ENCODE data around the gene GNG7.

The GNG7 gene

DNA sequence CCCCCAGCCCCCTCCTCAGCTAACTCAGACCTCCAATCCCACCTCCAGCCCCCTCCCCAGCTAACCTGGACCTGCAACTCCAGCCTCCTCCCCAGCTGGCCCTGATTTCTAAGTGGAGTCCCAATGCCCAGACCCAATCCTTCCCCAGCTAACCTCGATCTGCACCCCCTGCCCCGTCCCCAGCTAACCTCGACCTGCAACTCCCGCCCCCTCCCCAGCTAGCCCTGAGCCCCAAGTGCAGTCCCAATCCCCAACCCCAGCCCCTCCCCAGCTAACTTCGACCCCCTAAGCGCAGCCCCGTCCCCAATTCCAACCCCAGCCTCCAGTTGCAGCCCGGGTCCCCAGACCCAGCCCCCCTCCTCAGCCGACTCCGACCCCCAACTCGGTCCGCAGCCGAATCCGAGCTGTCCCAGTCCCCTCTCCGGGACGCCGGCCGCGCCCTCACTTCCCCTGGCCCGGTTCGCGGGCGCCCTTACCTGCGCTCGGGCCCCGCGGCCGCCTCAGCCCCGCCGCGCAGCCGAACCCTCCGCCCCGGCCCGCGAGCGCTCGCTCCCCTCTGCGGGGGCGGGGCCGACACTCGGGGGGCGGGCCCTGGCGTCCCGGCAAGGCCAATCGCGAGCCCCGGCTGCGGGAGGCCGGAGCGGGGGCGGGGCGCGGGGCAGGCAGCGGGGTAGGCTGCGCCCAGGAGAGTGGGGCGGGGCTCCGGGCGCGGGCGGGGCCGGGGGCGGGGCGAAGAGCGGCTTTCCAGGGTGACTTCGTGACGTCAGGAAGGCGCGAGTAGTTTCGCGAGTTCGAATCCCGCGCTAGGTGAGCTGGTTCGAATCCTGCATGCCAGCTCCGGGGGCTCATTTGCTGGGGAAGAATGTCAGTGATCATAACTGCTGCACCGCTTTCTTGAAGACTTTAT is at the start of gene GNG7:
Gene GNG7, minus strand, starts transcription at position 525 of the 907 bp plus-strand sequence. CDS start 182,006 bp downstream, outside the sequence.
- peak; percentile 97 for DNase-seq

DNA sequence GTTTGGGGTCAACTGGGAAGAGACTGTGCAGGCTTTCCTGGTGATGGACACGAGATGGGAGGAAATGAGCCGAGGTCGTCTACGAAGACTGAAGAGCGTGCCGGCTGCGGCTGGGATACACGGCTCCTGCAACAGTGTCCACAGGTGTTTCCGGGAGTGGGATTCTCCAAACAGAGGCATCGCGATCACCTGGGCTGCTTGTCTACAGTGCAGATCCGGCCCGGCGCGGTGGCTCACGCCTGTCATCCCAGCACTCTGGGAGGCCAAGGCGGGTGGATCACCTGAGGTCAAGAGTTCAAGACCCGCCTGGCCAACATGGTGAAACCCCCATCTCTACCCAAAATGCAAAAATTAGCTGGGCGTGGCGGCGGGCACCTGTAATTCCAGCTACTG is 48.9 kb upstream of the GNG7 start:
- DNase-seq: no peak

DNA sequence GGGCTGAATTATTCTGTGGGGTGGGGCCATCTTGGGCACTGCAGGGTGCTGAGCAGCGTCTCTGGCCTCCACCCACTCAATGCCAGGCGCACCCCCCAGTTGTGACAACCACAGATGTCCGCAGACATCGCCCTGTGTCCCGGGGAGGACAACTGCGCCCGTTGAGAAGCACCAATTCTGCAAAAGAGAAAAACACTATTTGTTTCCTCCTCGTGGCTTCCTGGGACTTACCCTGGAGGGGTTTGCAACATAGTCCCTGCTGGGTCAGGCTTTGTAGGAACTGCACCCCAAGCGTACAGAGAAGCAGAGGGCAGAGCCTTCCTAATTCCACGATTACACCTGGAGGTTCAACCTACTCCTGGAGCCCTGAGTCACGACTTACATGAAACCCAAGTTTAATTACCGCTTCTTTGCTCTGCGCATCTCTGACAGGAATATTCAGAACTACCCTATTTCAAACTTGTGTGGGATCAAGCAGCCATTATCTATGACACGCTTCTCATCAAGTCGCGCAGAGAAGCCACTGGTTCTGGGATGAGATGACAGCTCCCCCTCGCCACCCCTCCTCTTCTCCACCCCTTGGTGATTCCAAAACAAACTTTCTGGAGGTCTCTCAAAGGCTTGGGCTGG is 48.4 kb upstream of the GNG7 start:
- DNase-seq: no peak

DNA sequence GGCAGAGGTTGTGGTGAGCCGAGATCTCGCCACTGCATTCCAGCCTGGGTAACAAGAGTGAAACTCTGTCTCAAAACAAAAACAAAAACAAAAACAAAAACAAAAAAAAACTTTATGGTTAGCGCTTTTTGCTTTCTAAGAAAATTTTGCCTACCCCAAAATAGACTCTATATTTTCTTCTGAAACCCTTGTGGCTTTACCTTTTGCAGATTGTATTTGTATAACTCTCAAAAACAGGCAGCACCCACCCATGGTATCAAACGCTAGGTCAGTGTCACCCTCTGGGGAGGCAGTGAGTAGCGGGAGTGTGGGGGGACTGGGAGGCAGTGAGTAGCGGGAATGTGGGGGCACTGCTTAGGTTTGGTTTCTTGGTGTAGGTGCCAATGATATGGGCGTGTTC is 44.9 kb upstream of the GNG7 start:
- no peak for DNase-seq

DNA sequence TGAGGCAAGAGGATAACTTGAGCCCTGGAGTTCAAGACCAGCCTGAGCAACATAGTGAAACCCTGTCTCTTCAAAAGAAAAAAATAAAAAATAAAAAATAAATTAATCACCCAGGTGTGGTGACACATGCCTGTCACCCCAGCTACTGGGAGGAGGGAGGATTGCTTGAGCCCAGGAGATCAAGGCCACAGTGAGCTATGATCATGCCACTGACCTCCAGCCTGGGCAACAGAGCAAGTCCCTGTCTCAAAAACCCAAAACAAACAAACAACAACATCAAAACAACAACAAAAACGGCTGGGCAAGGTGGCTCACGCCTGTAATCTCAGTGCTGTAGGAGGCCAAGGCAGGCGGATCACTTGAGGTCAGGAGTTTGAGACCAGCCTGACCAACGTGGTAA is 41.6 kb upstream of the GNG7 start:
- DNase-seq: no peak

DNA sequence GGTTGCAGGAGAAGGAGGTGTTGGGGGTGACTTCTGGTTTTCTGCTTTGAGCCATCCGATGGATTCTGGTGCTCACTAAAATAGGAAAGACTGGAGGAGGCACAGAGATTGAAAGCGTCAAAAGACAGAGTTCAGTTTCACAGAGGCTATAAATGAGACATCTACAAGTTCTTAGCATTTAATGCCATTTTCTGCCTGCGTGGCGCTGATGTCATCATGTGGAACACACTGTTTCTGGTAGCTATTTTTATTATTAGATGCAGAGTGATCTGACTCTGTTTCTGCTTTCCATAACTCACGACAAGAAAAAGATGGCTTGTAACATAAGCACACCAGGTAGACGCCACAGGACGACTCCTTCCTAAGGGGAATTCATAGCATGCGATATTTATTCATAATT is 40.6 kb upstream of the GNG7 start:
- no peak for DNase-seq

DNA sequence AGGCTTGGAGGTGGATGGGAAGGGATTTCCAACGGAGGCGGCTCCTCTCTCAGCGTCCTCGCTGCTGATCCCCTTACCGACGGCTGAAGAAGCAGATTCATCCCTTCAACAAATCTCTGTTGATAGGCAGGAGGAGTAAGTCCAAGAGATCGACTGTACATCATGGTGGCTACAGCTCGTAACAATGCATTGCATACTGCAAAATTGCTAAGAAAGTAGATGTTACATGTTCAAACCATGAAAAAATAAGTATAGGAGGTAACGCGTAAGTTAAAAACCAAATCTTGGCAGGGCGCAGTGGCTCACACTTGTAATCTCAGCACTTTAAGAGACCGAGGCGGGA is 37.8 kb upstream of the GNG7 start:
- no peak for DNase-seq

GRCh38 chr19:2739602-2740313 is 37.3 kb upstream of the GNG7 start, which contains the start of gene SLC39A3:
SLC39A3 (minus strand) TSS chr19:2740017; CDS start chr19:2737257, 2,760 bp downstream.
- DNase-seq: peak; percentile 99

- DNase-seq: no peak
These were observed 34.2 kb upstream of the GNG7 start for GRCh38 chr19:2736550-2737190.

- DNase-seq: no peak
These were observed 32.9 kb upstream of the GNG7 start for GRCh38 chr19:2735374-2735773.

DNA sequence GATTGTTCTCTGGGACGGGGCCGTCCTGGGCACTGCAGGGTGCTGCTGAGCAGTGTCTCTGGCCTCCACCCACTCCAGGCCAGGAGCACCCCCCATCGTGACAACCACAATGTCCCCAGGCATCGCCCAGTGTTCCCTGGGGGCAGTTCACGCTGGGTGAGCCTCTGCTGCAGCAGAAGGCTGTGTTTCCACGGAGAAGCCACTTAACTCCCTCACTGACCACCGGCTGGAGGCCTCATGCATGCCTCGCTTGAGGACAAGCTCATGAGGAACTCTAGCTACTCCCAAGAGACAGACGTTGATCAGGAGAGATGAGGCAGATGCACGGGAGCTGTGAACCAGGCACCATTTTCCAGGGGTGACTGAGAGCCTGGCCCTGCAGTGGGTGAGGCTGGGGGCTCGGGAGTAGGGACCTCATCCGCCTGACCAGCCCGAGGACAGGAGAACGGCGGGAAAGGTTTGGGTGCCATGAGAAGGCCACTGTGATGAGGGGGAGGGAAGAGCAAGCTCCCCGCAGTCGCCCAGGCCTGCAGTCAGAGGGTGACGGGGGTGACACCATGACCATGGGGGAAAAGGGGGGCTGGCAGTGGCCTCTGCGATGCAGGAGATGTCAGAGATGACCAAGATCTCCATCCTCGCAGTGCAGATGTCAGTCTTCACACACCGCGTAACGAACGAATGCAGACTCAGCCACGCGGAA is 32.2 kb upstream of the GNG7 start:
- no peak for DNase-seq

GRCh38 chr19:2733930-2734588 is 31.6 kb upstream of the GNG7 start:
- no peak for DNase-seq

- no peak for DNase-seq
These were observed 30.4 kb upstream of the GNG7 start for GRCh38 chr19:2732883-2733282.

GRCh38 chr19:2732157-2732725 is 29.7 kb upstream of the GNG7 start:
- no peak for DNase-seq

- DNase-seq: no peak
These were observed 28.9 kb upstream of the GNG7 start for GRCh38 chr19:2731181-2731995.

DNA sequence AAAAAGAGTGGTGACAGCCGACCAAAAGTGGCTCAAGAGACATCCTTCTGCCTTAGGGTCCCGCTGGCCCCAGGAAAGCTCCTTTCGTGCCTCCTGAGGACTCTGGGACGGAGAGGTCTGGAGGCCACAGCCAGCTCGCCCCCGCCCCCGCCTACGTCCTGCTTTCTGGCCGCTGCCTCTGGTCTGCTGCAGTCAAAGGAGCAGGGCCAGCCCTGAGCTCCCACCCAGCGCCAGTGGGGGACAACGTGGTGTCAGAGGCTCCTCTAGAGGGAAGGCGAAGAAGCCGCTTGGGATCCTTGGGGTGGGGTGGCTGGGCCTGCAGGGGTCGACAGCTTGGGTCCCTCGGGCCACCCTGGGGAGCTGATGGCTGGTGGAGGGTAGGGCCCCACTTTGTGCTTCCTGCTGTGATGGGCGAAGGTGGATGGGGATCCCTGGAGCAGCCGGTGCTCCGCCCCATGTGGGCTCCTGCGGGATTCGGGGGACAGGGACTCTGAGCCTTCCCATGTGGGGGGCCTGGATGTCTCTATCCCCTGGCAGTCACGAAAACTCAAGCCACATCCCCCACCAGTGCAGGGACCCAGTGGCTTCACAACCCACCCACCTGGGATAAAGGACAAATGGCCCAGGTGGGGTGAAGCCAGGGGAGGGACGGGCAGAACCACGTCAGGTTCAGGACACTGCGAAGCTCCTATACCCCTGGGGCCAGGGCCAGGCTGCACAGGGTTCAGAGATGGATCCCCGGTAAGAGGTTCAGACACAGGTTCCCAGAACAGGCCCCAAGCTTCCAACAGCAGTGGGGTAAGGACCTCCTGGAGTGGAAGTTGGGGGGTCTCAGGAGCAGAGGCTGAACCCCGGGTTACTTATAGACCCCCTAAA is 27.7 kb upstream of the GNG7 start:
- DNase-seq: no peak

- peak; percentile 40 for DNase-seq
These were observed 26.4 kb upstream of the GNG7 start for GRCh38 chr19:2728783-2729387.

- DNase-seq: no peak
These were observed 25.1 kb upstream of the GNG7 start for GRCh38 chr19:2727640-2727944.

GRCh38 chr19:2726904-2727639 is 24.6 kb upstream of the GNG7 start:
- DNase-seq: peak; percentile 56

Data from hematopoietic multipotent progenitor cell treated with erythropoietin and hydrocortisone succinate and interleukin-3 and kit ligand, for 4 days (in vitro differentiated cells).